ENCODE results near the gene PRRC1. TPM values are rescaled to one million over a fixed set of nuclear protein-coding genes. Genes with fewer than 3 reads are reported as not detected.

Gene PRRC1
- total RNA-seq, 4 donors from 2014 or later: 30.2 to 58.4 (median 44.9) TPM

- intact Hi-C loops (cut with DNase I; ENCODE audit: low total_unique reads): no loop called here
- DNase-seq (ENCODE audit: low spot score in 2 of 2): no peak
- H3K4me3 ChIP-seq (ENCODE audit: low read depth, poor library complexity, severe bottlenecking): no peak overlapping the region
- WGBS, 2 donors: 27 to 38% methylated on average over 8 of the region's 8 CpGs
- no peak for TF ChIP-seq POLR2A (IDR thresholded peaks at IDR 0.05)
- TF ChIP-seq CTCF (IDR thresholded peaks at IDR 0.05): no peak
These were observed 85.7 kb downstream of the PRRC1 start for GRCh38 chr5:127602896-127603844.

Other genes with a start within 250 kb of the PRRC1 start
- 1 to 10 TPM in 3 of 4 donors, under 1 TPM in 1; 0.57 to 6.0 (median 4.3) TPM for gene MEGF10, start 226.8 kb upstream of the PRRC1 start, total RNA-seq
- not detected for gene CTXN3, start 131.4 kb downstream of the PRRC1 start, total RNA-seq
- gene CCDC192, start 185.8 kb downstream of the PRRC1 start, total RNA-seq: not detected